AG04449 (cell line): ENCODE results near the gene PHF21A.

Experiments used
- CTCF ChIA-PET: fragments of 350-600 bp; formaldehyde crosslinking; extraction: SDS; loops from one replicate; lab custom pipeline; 2021; ENCODE audit warnings: antibody characterized with exemption; lab: Yijun Ruan, JAX
- POLR2A ChIA-PET: fragments of 400-600, 350-600 bp; formaldehyde crosslinking; extraction: SDS; loops from one replicate; lab custom pipeline; 2020; ENCODE audit warnings: antibody characterized with exemption, inconsistent platforms; lab: Yijun Ruan, JAX
- DNase-seq: peaks from one replicate; pipeline ENCODE4 v3.0.0-alpha.2; 2010; ENCODE audit warnings: low read depth, low spot score
- H3K4me3 ChIP-seq: 2 replicates; pipeline ENCODE4 v1.5.1; 2011; ENCODE audit warnings: low read depth, mild to moderate bottlenecking, control low read depth, low read length
- TF ChIP-seq, protein P1 (sequence below): IDR thresholded peaks from one replicate; pipeline ENCODE4 v1.5.1; 2011; ENCODE audit warnings: mild to moderate bottlenecking, moderate library complexity, low read length, control low read depth, inconsistent platforms; ENCODE audit not compliant: insufficient read depth; ENCODE audit errors: missing control alignments

Gene PHF21A

DNA sequence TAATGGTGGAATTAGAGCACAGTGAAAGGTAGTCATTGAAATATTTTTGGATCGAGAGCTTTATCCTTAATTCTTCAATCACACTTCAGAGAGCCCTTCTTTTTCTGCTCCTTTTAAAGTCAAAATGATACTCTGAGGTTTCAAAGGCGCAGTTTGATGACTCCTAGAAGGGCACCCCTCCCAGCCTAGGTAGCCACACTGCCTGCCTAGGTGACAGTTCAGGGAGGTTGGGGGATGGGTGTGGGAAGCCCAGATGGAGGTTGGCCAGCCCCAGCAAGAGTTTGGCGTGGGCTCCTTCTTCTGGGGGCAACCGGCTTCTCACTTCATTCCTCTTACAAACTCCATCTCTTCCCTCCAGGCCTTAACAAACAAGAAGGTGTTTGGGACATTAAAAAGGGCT is 28.6 kb upstream of the PHF21A start:
- TF ChIP-seq, protein P1, sequence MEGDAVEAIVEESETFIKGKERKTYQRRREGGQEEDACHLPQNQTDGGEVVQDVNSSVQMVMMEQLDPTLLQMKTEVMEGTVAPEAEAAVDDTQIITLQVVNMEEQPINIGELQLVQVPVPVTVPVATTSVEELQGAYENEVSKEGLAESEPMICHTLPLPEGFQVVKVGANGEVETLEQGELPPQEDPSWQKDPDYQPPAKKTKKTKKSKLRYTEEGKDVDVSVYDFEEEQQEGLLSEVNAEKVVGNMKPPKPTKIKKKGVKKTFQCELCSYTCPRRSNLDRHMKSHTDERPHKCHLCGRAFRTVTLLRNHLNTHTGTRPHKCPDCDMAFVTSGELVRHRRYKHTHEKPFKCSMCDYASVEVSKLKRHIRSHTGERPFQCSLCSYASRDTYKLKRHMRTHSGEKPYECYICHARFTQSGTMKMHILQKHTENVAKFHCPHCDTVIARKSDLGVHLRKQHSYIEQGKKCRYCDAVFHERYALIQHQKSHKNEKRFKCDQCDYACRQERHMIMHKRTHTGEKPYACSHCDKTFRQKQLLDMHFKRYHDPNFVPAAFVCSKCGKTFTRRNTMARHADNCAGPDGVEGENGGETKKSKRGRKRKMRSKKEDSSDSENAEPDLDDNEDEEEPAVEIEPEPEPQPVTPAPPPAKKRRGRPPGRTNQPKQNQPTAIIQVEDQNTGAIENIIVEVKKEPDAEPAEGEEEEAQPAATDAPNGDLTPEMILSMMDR: no peak
- ChIA-PET CTCF (interaction anchor here (1.3 kb wide), 1 partner anchor 164 kb away, joined by 4 read pairs; no protein-coding TSS in a partner anchor), POLR2A (no interaction called here)
- DNase-seq: no peak
- no peak overlapping the region for H3K4me3 ChIP-seq

DNA sequence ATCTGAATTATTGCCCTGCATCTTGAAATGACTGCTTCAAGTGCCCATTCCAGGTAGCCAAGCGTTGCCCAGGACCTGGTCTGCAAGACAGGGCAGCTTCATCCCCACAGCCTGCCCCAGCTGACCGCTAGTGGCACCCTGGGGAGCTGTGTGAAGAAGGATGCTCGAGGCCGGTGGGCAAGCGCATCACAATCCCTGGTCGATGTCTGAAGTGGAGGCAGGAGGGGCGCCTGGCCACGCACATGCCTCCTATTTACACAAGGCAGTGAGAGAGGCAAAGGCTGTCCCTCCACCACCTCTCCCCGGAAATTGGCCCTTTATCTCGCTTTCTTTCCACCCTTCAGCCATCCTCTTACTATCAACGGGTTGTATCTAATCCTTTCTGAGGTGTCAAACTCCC is 28.1 kb upstream of the PHF21A start:
- POLR2A ChIA-PET: no interaction called here
- CTCF ChIA-PET: no interaction called here
- no peak for DNase-seq
- TF ChIP-seq, protein P1: no peak
- no peak overlapping the region for H3K4me3 ChIP-seq

DNA sequence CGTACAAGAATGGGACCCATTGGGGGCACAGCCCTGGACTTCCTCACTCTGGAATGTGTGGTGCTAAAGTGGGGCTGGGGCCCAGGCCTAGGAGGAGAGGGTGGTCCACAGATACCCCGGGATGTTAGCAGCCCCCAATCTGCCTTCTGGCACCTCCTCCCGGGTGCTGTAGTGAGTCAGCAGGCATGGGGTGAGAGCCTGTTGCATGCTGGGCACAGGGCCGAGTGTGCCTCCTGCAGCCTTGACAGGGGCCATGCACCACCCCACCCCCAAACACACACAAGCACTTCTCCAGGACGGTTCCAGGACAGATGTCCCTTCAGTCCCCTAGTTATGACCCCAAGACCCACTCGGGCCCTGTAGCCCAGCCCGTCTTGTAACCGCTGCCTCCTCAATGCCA is 23.5 kb upstream of the PHF21A start:
- ChIA-PET CTCF (no interaction called here), POLR2A (no interaction called here)
- TF ChIP-seq, protein P1: no peak
- no peak overlapping the region for H3K4me3 ChIP-seq
- DNase-seq: no peak

DNA sequence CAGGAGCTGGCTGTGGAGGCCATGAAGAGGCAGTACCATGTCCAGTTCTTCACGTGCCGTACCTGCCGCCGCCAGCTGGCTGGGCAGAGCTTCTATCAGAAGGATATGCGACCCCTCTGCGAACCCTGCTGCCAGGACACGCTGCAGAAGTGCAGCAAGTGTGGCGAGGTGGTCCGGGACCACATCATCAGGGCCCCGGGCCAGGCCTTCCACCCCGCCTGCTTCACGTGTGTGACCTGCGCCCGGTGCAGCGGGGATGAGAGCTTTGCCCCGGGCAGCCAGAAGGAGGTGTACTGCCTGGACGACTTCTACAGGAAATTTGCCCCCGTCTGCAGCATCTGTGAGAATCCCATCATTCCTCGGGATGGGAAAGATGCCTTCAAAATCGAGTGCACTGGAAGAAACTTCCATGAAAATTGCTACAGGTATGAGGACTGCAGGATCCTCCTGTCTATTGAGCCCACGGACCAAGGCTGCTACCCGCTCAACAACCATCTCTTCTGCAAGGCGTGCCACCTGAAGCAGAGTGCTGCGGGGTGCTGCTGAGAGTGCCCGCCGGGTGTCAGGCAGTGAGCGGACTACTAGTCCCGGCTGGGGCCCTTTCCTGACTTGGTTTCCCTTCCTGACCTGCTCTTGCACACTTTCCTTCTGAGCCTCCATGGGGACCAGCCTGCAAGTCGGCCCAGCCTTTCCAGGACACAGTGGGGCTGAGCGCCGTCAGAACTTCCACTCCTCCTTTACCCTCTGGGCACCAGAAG is 22.0 kb upstream of the PHF21A start:
- H3K4me3 ChIP-seq: no peak overlapping the region
- CTCF ChIA-PET: interaction anchor here (1.0 kb wide), 1 partner anchor 20 kb away, joined by 3 read pairs; no protein-coding TSS in a partner anchor
- POLR2A ChIA-PET: no interaction called here
- TF ChIP-seq, protein P1: no peak
- no peak for DNase-seq

DNA sequence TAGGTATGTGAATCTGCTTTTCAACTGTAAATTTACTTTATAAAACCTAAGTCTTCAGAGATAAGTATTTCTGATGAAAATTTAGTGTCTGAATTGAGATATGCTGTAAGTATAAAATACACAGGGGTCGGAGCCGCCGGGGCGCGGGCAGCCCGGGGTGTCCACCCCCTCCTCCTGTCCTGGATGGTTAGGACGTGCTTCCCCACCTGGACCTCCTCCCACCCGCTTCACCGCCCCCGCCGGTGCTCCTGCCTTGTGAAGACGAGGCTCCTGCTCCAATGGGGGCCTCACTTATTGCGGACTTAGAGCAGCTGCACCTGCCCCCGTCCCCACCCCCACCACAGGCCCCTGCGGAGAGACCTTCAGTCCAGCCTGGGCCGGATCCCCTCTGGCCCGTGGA is 21.3 kb upstream of the PHF21A start:
- DNase-seq: no peak
- no peak overlapping the region for H3K4me3 ChIP-seq
- TF ChIP-seq, protein P1: no peak
- ChIA-PET CTCF (no interaction called here), POLR2A (interaction anchor here (0.7 kb wide), 1 partner anchor 100 kb away, joined by 3 read pairs; no protein-coding TSS in a partner anchor)

- TF ChIP-seq, protein P1: no peak
- ChIA-PET POLR2A (interaction anchor here (0.7 kb wide), 1 partner anchor 101 kb away, joined by 3 read pairs; no protein-coding TSS in a partner anchor), CTCF (no interaction called here)
- no peak overlapping the region for H3K4me3 ChIP-seq
- DNase-seq: no peak
Measured at GRCh38 chr11:46141597-46141996, 20.3 kb upstream of the PHF21A start.
